Retinal pigment epithelial cell (primary cell): ENCODE measurements around the gene FSTL1.

Experiments used
- DNase-seq: peaks from one replicate; pipeline ENCODE4 v3.0.0-alpha.2; 2010; ENCODE audit warnings: low read depth
- H3K4me3 ChIP-seq: 2 replicates; pipeline ENCODE4 v1.5.1; 2011; ENCODE audit warnings: mild to moderate bottlenecking, low read length, control low read depth, moderate library complexity
- TF ChIP-seq, protein P1 (sequence below): conservative IDR thresholded peaks from 2 replicates; pipeline ENCODE4 v1.5.1; 2011; ENCODE audit warnings: low read depth, low read length, control low read depth, inconsistent platforms

The FSTL1 gene

DNA sequence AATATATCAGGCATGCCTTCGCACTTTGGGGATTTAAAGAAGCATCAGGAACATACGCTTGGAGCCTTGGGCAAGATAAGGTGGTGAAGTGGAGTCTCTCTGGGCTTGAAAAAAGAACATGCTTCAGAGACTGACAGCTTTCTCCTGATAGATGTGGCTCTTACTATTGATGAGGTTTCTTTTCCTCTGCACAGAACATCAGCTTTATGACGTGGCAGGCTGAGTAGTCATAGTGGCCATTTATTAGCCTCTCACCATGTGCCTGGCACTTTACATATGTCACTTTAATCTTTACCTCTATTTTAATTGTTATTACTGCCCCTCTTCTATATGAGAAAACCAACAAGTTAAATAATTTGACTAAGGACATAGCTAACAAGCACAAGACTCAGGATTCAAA lies 82.6 kb downstream of the FSTL1 start:
- DNase-seq, result no peak
- no peak overlapping the region for H3K4me3 ChIP-seq
- TF ChIP-seq, protein P1, sequence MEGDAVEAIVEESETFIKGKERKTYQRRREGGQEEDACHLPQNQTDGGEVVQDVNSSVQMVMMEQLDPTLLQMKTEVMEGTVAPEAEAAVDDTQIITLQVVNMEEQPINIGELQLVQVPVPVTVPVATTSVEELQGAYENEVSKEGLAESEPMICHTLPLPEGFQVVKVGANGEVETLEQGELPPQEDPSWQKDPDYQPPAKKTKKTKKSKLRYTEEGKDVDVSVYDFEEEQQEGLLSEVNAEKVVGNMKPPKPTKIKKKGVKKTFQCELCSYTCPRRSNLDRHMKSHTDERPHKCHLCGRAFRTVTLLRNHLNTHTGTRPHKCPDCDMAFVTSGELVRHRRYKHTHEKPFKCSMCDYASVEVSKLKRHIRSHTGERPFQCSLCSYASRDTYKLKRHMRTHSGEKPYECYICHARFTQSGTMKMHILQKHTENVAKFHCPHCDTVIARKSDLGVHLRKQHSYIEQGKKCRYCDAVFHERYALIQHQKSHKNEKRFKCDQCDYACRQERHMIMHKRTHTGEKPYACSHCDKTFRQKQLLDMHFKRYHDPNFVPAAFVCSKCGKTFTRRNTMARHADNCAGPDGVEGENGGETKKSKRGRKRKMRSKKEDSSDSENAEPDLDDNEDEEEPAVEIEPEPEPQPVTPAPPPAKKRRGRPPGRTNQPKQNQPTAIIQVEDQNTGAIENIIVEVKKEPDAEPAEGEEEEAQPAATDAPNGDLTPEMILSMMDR, result no peak

DNA sequence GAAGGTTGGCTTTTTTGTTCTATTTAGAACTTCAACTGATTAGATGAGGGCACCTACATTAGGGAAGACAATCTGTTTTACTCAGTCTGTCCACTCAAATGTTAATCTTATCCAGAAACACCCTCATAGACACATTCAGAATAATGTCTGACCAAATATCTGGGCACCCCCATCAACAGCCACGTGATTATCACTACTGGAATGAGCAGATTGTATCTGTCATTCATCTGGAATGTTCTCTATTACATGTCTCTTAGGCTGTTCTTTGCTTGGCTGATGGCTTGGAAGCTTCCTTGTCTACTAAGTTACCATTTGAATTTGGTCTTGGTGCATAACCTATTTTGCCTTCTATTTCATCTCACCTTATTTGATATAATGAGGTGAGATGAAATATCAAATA lies 86.0 kb downstream of the FSTL1 start:
- DNase-seq, result no peak
- TF ChIP-seq, protein P1, result no peak
- no peak overlapping the region for H3K4me3 ChIP-seq

DNA sequence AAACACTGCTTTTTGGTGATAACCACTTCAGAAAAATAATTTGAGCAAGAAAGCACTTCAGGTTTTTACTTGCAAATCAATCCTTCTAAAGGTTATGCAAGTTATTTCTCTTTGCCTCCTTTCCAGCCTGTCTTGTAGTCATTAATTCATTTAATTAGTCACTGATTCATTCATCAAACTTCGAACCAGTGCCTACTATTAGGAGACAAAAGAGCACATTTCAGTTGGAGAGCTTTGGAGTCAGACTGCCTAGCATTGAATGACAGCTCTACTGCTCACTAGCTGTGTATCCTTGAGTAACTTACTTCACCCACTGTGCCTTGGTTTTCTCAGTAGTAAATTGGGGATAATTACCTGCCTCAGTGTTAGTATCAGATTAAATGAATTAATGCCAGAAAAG lies 86.7 kb downstream of the FSTL1 start:
- TF ChIP-seq, protein P1, result no peak
- H3K4me3 ChIP-seq, result no peak overlapping the region
- DNase-seq, result no peak

DNA sequence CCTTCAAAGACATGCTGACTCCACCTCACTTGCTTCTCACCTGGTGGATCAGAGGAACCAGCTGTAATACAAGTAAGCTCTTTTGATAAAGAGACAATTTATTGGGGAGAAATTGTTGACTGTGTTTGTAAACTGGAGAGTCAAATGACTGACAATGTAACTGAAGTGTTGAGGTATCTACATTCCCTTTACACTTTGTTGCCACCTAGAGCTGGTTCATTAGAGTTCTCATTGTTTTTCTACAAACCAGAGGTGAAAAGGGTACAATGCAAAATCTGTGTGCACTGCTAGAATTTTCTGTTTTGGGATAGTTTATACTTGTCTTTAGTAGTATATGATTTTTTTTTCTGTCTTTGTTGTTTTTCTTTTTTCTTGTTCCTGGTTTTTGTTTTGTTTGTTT lies 93.0 kb downstream of the FSTL1 start:
- TF ChIP-seq, protein P1, result no peak
- H3K4me3 ChIP-seq, result no peak overlapping the region
- no peak for DNase-seq

DNA sequence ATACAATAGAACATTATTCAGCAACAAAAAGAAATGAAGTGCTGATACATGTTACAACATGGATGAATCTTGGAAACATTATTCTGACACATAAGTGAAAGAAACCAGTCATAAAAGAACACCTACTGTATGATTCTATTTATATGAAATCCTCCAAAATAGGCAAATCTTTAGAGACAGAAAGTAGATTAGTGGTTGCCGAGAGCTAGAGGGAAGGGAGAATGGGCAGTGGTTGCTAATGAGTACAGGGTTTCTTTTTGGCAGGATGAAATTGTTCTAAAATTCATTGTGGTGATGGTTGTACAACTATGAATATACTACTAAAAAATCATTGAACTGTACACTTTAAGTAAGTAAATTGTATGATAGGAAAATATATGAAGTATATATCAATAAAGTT lies 95.3 kb downstream of the FSTL1 start:
- H3K4me3 ChIP-seq, result no peak overlapping the region
- no peak for DNase-seq
- TF ChIP-seq, protein P1, result no peak

DNA sequence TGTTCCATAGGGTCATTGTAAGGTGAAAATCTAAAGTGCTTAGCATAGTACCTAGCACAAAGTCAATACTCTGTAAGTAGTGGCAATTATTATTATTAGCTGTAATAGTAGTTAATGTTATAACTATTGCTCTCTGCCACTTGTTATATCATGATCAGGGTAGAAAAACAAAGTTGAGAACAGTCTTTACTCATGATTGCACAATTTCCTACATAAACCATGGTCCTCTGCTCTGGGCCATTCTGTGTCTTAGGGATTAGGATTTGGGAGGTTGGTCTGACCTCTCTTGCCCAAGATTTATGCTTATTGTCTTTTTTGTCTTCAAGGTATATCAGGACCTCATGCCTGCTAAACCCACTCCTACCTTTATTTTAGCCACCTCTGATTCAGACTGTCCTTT lies 97.3 kb downstream of the FSTL1 start:
- DNase-seq, result no peak
- TF ChIP-seq, protein P1, result no peak
- H3K4me3 ChIP-seq, result no peak overlapping the region

DNA sequence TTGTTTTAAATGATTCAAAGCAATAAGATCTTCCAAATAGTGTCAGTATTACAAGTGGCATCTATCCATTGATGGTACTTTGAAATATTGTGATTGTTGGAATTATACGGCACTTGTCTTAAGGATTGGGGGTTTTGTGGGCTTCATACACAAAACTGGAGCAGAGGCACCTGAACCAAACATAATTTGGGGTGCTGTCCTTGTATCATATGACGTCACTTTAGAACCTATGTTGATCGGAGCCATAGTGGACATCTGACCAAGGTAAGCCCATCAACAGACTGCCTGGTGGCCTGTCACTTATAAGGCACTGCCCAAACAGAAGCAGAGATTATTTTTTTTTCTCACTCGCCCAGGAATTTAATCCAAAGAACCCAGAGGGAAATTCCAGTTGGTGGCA lies 98.8 kb downstream of the FSTL1 start:
- TF ChIP-seq, protein P1, result no peak
- DNase-seq, result no peak
- no peak overlapping the region for H3K4me3 ChIP-seq
